Endothelial cell (in vitro differentiated cells): ENCODE data around the gene ENG. TPM values are rescaled to one million over a fixed set of nuclear protein-coding genes. Genes with fewer than 3 reads are reported as not detected.
A peak's percentile ranks its signal among the peaks of the same experiment; 100 is the strongest.

Experiments
- DNase-seq: peaks from one replicate; pipeline ENCODE4 v3.0.0; 2021; ENCODE audit warnings: low spot score
- H3K27ac Mint-ChIP-seq: one replicate; pipeline ENCODE4 v1.8.0; 2021; ENCODE audit warnings: mixed read lengths, inconsistent platforms; ENCODE audit not compliant: unreplicated experiment
- H3K27me3 Mint-ChIP-seq: one replicate; pipeline ENCODE4 v1.8.0; 2021; ENCODE audit warnings: mild to moderate bottlenecking, moderate library complexity, mixed read lengths, inconsistent platforms; ENCODE audit not compliant: unreplicated experiment
- H3K36me3 Mint-ChIP-seq: one replicate; pipeline ENCODE4 v1.8.0; 2021; ENCODE audit warnings: mild to moderate bottlenecking, low read depth, mixed read lengths, inconsistent platforms; ENCODE audit not compliant: unreplicated experiment
- H3K4me1 Mint-ChIP-seq: one replicate; pipeline ENCODE4 v1.8.0; 2021; ENCODE audit warnings: mild to moderate bottlenecking, mixed read lengths, inconsistent platforms; ENCODE audit not compliant: unreplicated experiment
- H3K4me3 Mint-ChIP-seq: one replicate; pipeline ENCODE4 v1.8.0; 2021; ENCODE audit warnings: mild to moderate bottlenecking, mixed read lengths, inconsistent platforms; ENCODE audit not compliant: unreplicated experiment
- H3K9me3 Mint-ChIP-seq: one replicate; pipeline ENCODE4 v1.8.0; 2021; ENCODE audit warnings: mixed read lengths, inconsistent platforms; ENCODE audit not compliant: unreplicated experiment
- total RNA-seq: library from RNA; stranded (reverse); fragmentation: NEBNext Ultra II Directional; extraction: Animal tissue kit (Norgen Biotek cat#: 25700); gene quantifications from one replicate; pipeline ENCODE4 v1.2.1, GENCODE V29; 2021; ENCODE audit not compliant: unreplicated experiment
- TF ChIP-seq, protein P1 (sequence below): fragments of 200-600 bp; sonication (generic); IDR thresholded peaks from one replicate; pipeline ENCODE4 v1.5.0; 2021; ENCODE audit warnings: antibody characterized with exemption; ENCODE audit not compliant: unreplicated experiment

ENG gene
- total RNA-seq, 1 donor from 2014 or later: 113 TPM

DNA sequence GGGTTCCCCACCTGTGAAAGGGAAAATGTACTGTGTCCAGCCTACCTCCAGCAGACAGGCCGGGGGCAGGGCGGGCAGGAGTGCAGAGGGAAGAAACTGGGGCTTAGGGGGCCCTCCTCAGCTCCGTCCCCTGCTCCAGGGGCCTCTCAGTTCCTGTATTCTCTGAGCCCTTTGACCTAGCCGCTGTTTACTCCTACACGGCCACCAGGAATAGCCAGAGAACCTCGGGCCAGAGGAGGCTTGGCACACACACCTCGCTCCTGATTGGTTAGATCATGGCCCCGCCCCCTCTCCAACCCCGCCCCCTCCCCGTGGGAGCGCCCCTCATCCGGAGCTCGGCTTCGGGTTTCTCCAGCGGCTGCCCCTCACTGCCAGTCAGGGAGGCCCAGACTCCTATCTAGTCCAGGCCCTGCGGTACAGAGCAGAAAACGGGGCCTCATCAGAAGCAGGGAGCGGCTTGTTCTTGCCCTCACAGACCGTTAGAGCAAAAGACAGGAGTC, 42.8 kb upstream of the ENG start:
- Mint-ChIP-seq H3K4me3 (no peak overlapping the region), H3K36me3 (peaks cover 39% of the 10 kb centered on the region), H3K27me3 (peaks cover 6% of the 10 kb centered on the region), H3K9me3 (no peaks in the 10 kb centered on the region), H3K4me1 (peaks cover 22% of the 10 kb centered on the region), H3K27ac (peak overlapping the region; percentile 8)
- TF ChIP-seq, protein P1, sequence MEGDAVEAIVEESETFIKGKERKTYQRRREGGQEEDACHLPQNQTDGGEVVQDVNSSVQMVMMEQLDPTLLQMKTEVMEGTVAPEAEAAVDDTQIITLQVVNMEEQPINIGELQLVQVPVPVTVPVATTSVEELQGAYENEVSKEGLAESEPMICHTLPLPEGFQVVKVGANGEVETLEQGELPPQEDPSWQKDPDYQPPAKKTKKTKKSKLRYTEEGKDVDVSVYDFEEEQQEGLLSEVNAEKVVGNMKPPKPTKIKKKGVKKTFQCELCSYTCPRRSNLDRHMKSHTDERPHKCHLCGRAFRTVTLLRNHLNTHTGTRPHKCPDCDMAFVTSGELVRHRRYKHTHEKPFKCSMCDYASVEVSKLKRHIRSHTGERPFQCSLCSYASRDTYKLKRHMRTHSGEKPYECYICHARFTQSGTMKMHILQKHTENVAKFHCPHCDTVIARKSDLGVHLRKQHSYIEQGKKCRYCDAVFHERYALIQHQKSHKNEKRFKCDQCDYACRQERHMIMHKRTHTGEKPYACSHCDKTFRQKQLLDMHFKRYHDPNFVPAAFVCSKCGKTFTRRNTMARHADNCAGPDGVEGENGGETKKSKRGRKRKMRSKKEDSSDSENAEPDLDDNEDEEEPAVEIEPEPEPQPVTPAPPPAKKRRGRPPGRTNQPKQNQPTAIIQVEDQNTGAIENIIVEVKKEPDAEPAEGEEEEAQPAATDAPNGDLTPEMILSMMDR: no peak
- DNase-seq: peak; percentile 80

- peak overlapping the region; percentile 8 for H3K27ac Mint-ChIP-seq
Observed at GRCh38 chr9:127896395-127897192, 42.1 kb upstream of the ENG start.

GRCh38 chr9:127895811-127896210, 41.4 kb upstream of the ENG start:
- H3K4me3 Mint-ChIP-seq: peak overlapping the region; percentile 77
- peaks cover 20% of the 10 kb centered on the region for H3K4me1 Mint-ChIP-seq
- no peak for DNase-seq
- TF ChIP-seq, protein P1: no peak
- H3K27ac Mint-ChIP-seq: no peak overlapping the region
- H3K36me3 Mint-ChIP-seq: peaks cover 46% of the 10 kb centered on the region
- peaks cover 4% of the 10 kb centered on the region for H3K27me3 Mint-ChIP-seq
- H3K9me3 Mint-ChIP-seq: no peaks in the 10 kb centered on the region

More at GRCh38 chr9:127896395-127897192, 42.1 kb upstream of the ENG start:
- H3K4me1 Mint-ChIP-seq: peaks cover 22% of the 10 kb centered on the region
- TF ChIP-seq, protein P1: no peak
- H3K27me3 Mint-ChIP-seq: peaks cover 6% of the 10 kb centered on the region
- no peaks in the 10 kb centered on the region for H3K9me3 Mint-ChIP-seq
- DNase-seq: no peak
- peak overlapping the region; percentile 51 for H3K4me3 Mint-ChIP-seq
- peaks cover 40% of the 10 kb centered on the region for H3K36me3 Mint-ChIP-seq

DNA sequence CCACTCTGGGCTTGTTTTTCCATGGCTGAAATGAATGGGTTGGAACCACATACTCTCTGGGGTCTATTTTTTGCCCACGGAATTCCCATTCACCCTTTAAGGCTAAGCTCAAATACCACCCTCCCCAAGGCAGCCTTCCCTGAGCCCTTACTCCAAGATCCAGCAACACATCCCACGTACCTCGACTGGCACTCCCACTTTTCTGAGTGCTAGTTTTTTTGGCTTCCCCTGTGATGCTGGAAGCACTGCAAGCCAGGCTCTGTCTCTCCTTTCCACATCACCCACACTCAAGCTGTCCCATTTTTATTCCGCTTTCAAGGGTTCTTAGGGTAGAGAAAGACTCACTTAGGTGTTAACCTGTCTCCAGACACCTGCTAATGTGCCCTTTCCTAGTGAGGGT, 38.9 kb upstream of the ENG start:
- DNase-seq: no peak
- TF ChIP-seq, protein P1: no peak
- H3K27me3 Mint-ChIP-seq: peaks cover 4% of the 10 kb centered on the region
- peak overlapping the region; percentile 79 for H3K4me3 Mint-ChIP-seq
- H3K27ac Mint-ChIP-seq: peak overlapping the region; percentile 26
- peaks cover 12% of the 10 kb centered on the region for H3K4me1 Mint-ChIP-seq
- H3K9me3 Mint-ChIP-seq: no peaks in the 10 kb centered on the region
- H3K36me3 Mint-ChIP-seq: peaks cover 56% of the 10 kb centered on the region

DNA sequence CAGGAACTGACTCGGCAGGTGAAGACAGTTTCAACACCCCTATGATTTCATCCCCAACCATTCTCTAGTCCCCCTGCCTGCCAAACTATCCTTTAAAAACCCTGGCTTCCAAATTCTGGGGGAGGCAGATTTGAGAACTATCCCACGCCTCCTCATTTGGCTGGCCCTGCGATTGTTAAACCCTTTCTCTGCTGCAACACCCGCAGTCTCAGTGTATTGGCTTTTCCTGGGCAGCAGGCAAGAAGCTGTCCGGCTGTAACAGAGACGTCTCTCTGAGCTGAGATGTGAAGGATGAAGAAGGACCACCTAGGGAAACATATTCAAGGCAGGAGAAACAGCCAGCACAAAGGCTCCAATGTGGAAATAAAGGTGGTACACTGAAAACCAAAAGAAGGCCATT, 38.4 kb upstream of the ENG start:
- no peak overlapping the region for H3K27ac Mint-ChIP-seq
- no peaks in the 10 kb centered on the region for H3K9me3 Mint-ChIP-seq
- no peak for DNase-seq
- H3K4me3 Mint-ChIP-seq: peak overlapping the region; percentile 67
- peaks cover 57% of the 10 kb centered on the region for H3K36me3 Mint-ChIP-seq
- peaks cover 11% of the 10 kb centered on the region for H3K4me1 Mint-ChIP-seq
- H3K27me3 Mint-ChIP-seq: peaks cover 4% of the 10 kb centered on the region
- TF ChIP-seq, protein P1: no peak
